K562 (cell line): Measurements from ENCODE around the gene RNF181. TPM values are rescaled to one million over a fixed set of nuclear protein-coding genes. Genes with fewer than 3 reads are reported as not detected.

Source experiments
- CBX5 ChIP-seq: IDR thresholded peaks from 2 replicates; pipeline ENCODE4 v1.6.1; 2014; ENCODE audit warnings: low read depth, borderline replicate concordance
- ETV6 ChIP-seq, 3 experiments: fragments of 150-350 bp in 1 of 3; sonication (generic) in 1 of 3; formaldehyde crosslinking in 1 of 3; IDR thresholded peaks; 2 replicates each; pipeline versions ENCODE4 v1.6.1 to v1.8.0; 2014 to 2022; ENCODE audit warnings: borderline replicate concordance in 2 of 3, low read depth in 2 of 3, antibody characterized with exemption in 1 of 3, low read length in 1 of 3, mild to moderate bottlenecking in 1 of 3, missing genetic modification reagents in 1 of 3
- EWSR1 ChIP-seq: fragments of 450-650 bp; IDR thresholded peaks from 2 replicates; pipeline ENCODE4 v1.6.1; 2018; ENCODE audit warnings: borderline replicate concordance, mild to moderate bottlenecking, low read depth, moderate library complexity; ENCODE audit not compliant: partially characterized antibody
- FOS ChIP-seq: IDR thresholded peaks from 3 replicates; pipeline ENCODE4 v1.6.1; 2011; ENCODE audit not compliant: insufficient read length; ENCODE audit errors: extremely low read depth
- GATA2 ChIP-seq: sonication (generic); formaldehyde crosslinking; IDR thresholded peaks from 2 replicates; pipeline ENCODE4 v1.4.0; 2020; ENCODE audit warnings: mild to moderate bottlenecking, missing genetic modification reagents
- NRF1 ChIP-seq, 2 experiments: fragments of 450-650 bp; IDR thresholded peaks in 1 of 2; conservative IDR thresholded peaks in 1 of 2; 2 replicates each; pipeline ENCODE4 v1.6.1; 2014; ENCODE audit warnings: mild to moderate bottlenecking in 2 of 2
- ZNF184 ChIP-seq: sonication (generic); formaldehyde crosslinking; IDR thresholded peaks from 2 replicates; pipeline ENCODE4 v1.5.0; 2020; ENCODE audit warnings: missing genetic modification reagents
- ZNF253 ChIP-seq: fragments of 250-450 bp; sonication (Bioruptor Pico); conservative IDR thresholded peaks from 2 replicates; pipeline ENCODE4 v1.6.1; 2021; ENCODE audit warnings: mild to moderate bottlenecking
- polyA plus RNA-seq, 8 experiments: library from polyadenylated mRNA; depleted of rRNA in 4 of 8; stranded (reverse) in 5 of 8; unstranded in 3 of 8; fragments of >200 nt; fragmentation: Nextera tagmentation in 2 of 8; fragmentation: Illumina TruSeq in 1 of 8; extraction: Ambion mirVana in 2 of 8; extraction: Trizol in 1 of 8; gene quantifications; 2 replicates each; pipeline versions ENCODE4 v1.2.1 to v1.2.3, GENCODE V29; 2011 to 2014; ENCODE audit warnings: inconsistent platforms in 1 of 8, missing spikeins in 1 of 8
- total RNA-seq, 7 experiments: library from RNA; depleted of rRNA in 6 of 7; stranded (reverse); fragments of >200 nt in 6 of 7; fragmentation: Illumina TruSeq in 2 of 7; extraction: Trizol in 2 of 7; gene quantifications; 2 replicates each; pipeline versions ENCODE4 v1.2.1 to v1.2.3, GENCODE V29; 2011 to 2021; ENCODE audit warnings: low replicate concordance in 1 of 7
- TF ChIP-seq, protein P1 (sequence below): fragments of 200-600 bp; sonication (generic); IDR thresholded peaks from one replicate; pipeline ENCODE4 v1.6.1; 2012; ENCODE audit warnings: mild to moderate bottlenecking, low read depth, low read length, inconsistent platforms
- TF ChIP-seq, protein P2 (sequence below): fragments of 250-450 bp; sonication (Bioruptor Pico); IDR thresholded peaks from 2 replicates; pipeline ENCODE4 v1.4.0; 2020; ENCODE audit warnings: mild to moderate bottlenecking
- TF ChIP-seq, protein P3 (sequence below): fragments of 250-450 bp; sonication (Bioruptor Pico); IDR thresholded peaks from 2 replicates; pipeline ENCODE4 v1.9.0; 2021; ENCODE audit warnings: mild to moderate bottlenecking, inconsistent platforms

Gene RNF181
- total and polyA plus RNA-seq, 9 of the 15 experiments (the other 6 are each of a cell fraction or from before 2014, with no cell fraction given): 139 to 492 (median 253) TPM

DNA sequence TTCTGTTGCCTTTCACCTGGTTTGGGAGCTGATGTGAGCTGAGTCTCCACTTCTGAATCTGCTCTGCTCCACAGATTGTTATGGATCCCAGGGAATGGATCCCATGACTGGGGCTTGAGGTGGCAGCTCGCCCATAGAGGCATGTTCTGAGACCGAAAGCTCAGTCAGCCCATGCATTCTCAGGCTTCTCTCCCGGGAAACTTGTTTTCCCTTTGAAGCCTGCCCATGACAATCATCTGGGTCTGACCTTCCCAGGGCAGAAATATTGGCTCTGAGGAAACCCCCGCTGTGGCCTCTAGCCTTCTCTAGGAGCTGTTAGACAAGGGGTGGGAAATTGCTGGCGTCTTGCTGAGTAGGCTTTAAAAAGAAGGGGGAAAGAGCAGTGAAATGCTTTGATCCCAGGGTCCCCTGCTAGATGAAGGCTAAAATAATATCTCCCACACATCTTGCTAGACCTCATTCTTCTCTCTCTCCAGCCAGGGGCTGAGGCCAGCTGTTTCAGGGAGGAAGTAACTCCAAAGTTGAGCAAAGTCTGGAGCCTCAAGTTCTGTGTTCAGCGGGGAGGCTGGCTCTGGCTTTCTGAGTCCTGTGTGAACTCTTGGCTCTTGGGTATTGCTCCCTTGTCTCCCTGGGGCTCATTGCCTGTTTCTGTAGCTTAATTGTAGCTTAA lies 16.1 kb upstream of the RNF181 start (continued):
- TF ChIP-seq GATA2 (CRISPR knock-in tag) (peak; percentile 19; the same call in 1 of the 2 replicates), EWSR1 (no peak), ETV6 (IDR thresholded peaks at IDR 0.05; ENCODE audit: borderline replicate concordance in 1 of 2, low read depth in 2 of 2, low read length in 1 of 2) (0 out of 4 replicates have a peak, but pooled peaks of 1 of the 2 experiments have one; percentile 25), ETV6 (CRISPR knock-in tag; IDR thresholded peaks at IDR 0.05; ENCODE audit: borderline replicate concordance) (no peak), CBX5 (no peak), ZNF253 (CRISPR knock-in tag) (no peak), FOS (no peak), ZNF184 (no peak), NRF1 (conservative IDR thresholded peaks at IDR 0.05 in 1 of 2, IDR thresholded peaks at IDR 0.05 in 1 of 2) (no peak)
- TF ChIP-seq, protein P1, sequence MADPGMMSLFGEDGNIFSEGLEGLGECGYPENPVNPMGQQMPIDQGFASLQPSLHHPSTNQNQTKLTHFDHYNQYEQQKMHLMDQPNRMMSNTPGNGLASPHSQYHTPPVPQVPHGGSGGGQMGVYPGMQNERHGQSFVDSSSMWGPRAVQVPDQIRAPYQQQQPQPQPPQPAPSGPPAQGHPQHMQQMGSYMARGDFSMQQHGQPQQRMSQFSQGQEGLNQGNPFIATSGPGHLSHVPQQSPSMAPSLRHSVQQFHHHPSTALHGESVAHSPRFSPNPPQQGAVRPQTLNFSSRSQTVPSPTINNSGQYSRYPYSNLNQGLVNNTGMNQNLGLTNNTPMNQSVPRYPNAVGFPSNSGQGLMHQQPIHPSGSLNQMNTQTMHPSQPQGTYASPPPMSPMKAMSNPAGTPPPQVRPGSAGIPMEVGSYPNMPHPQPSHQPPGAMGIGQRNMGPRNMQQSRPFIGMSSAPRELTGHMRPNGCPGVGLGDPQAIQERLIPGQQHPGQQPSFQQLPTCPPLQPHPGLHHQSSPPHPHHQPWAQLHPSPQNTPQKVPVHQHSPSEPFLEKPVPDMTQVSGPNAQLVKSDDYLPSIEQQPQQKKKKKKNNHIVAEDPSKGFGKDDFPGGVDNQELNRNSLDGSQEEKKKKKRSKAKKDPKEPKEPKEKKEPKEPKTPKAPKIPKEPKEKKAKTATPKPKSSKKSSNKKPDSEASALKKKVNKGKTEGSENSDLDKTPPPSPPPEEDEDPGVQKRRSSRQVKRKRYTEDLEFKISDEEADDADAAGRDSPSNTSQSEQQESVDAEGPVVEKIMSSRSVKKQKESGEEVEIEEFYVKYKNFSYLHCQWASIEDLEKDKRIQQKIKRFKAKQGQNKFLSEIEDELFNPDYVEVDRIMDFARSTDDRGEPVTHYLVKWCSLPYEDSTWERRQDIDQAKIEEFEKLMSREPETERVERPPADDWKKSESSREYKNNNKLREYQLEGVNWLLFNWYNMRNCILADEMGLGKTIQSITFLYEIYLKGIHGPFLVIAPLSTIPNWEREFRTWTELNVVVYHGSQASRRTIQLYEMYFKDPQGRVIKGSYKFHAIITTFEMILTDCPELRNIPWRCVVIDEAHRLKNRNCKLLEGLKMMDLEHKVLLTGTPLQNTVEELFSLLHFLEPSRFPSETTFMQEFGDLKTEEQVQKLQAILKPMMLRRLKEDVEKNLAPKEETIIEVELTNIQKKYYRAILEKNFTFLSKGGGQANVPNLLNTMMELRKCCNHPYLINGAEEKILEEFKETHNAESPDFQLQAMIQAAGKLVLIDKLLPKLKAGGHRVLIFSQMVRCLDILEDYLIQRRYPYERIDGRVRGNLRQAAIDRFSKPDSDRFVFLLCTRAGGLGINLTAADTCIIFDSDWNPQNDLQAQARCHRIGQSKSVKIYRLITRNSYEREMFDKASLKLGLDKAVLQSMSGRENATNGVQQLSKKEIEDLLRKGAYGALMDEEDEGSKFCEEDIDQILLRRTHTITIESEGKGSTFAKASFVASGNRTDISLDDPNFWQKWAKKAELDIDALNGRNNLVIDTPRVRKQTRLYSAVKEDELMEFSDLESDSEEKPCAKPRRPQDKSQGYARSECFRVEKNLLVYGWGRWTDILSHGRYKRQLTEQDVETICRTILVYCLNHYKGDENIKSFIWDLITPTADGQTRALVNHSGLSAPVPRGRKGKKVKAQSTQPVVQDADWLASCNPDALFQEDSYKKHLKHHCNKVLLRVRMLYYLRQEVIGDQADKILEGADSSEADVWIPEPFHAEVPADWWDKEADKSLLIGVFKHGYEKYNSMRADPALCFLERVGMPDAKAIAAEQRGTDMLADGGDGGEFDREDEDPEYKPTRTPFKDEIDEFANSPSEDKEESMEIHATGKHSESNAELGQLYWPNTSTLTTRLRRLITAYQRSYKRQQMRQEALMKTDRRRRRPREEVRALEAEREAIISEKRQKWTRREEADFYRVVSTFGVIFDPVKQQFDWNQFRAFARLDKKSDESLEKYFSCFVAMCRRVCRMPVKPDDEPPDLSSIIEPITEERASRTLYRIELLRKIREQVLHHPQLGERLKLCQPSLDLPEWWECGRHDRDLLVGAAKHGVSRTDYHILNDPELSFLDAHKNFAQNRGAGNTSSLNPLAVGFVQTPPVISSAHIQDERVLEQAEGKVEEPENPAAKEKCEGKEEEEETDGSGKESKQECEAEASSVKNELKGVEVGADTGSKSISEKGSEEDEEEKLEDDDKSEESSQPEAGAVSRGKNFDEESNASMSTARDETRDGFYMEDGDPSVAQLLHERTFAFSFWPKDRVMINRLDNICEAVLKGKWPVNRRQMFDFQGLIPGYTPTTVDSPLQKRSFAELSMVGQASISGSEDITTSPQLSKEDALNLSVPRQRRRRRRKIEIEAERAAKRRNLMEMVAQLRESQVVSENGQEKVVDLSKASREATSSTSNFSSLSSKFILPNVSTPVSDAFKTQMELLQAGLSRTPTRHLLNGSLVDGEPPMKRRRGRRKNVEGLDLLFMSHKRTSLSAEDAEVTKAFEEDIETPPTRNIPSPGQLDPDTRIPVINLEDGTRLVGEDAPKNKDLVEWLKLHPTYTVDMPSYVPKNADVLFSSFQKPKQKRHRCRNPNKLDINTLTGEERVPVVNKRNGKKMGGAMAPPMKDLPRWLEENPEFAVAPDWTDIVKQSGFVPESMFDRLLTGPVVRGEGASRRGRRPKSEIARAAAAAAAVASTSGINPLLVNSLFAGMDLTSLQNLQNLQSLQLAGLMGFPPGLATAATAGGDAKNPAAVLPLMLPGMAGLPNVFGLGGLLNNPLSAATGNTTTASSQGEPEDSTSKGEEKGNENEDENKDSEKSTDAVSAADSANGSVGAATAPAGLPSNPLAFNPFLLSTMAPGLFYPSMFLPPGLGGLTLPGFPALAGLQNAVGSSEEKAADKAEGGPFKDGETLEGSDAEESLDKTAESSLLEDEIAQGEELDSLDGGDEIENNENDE: no peak
- TF ChIP-seq, protein P2, sequence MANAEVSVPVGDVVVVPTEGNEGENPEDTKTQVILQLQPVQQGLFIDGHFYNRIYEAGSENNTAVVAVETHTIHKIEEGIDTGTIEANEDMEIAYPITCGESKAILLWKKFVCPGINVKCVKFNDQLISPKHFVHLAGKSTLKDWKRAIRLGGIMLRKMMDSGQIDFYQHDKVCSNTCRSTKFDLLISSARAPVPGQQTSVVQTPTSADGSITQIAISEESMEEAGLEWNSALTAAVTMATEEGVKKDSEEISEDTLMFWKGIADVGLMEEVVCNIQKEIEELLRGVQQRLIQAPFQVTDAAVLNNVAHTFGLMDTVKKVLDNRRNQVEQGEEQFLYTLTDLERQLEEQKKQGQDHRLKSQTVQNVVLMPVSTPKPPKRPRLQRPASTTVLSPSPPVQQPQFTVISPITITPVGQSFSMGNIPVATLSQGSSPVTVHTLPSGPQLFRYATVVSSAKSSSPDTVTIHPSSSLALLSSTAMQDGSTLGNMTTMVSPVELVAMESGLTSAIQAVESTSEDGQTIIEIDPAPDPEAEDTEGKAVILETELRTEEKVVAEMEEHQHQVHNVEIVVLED (CRISPR knock-in tag): no peak
- TF ChIP-seq, protein P3, sequence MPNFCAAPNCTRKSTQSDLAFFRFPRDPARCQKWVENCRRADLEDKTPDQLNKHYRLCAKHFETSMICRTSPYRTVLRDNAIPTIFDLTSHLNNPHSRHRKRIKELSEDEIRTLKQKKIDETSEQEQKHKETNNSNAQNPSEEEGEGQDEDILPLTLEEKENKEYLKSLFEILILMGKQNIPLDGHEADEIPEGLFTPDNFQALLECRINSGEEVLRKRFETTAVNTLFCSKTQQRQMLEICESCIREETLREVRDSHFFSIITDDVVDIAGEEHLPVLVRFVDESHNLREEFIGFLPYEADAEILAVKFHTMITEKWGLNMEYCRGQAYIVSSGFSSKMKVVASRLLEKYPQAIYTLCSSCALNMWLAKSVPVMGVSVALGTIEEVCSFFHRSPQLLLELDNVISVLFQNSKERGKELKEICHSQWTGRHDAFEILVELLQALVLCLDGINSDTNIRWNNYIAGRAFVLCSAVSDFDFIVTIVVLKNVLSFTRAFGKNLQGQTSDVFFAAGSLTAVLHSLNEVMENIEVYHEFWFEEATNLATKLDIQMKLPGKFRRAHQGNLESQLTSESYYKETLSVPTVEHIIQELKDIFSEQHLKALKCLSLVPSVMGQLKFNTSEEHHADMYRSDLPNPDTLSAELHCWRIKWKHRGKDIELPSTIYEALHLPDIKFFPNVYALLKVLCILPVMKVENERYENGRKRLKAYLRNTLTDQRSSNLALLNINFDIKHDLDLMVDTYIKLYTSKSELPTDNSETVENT (CRISPR knock-in tag): no peak
- TF ChIP-seq, all 486 proteins: peak for 7
